ENCODE data around the gene SYNDIG1. TPM values are rescaled to one million over a fixed set of nuclear protein-coding genes. Genes with fewer than 3 reads are reported as not detected.

The SYNDIG1 gene
- total and polyA plus RNA-seq, 9 of the 15 experiments (the other 6 are each of a cell fraction or from before 2014, with no cell fraction given): not detected

DNA sequence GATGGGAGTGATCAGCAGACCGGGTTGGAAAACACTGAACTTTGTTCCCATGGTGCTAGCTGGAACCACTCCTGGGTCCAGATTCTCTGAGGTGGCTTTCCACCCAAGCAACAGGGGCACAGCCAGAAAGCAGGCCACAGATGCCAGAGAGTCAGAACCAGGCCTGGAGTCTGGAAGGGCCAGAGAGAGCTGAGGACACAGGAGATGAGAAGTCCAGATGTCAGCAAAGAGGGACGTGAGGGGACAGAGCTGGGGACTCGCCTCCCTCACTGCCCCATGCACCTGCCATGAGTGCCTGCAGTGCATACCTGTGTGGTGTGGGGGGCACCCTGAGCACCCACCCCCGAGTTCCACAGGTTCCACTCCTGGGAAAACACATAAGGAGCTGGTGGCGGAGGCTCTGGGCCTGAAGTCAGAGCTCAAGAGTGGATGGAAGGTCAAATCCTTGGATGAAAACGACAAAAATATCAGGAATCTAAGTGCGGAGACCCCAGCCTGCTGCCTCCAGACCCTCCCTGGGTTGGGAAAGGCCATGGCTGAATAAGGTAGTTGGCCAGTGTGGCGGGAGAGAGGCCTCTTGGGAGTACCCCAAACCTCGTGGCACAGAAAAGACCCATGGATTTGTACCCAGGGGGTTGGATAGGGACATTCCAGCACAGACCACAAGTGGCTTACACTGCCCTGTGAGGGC is 224.2 kb downstream of the SYNDIG1 start:
- no peak overlapping the region for H3K27ac ChIP-seq (ENCODE audit: extremely low read depth, low read depth, low read length)
- DNase-seq (ENCODE audit: extremely low read depth in 1 of 4, low spot score in 3 of 4) (no peak), ATAC-seq (no peak), FAIRE-seq (no peak)
- no peaks in the 10 kb centered on the region for H3K36me3 ChIP-seq (ENCODE audit: control insufficient read depth, insufficient read depth, low read length)
- no peaks in the 10 kb centered on the region for H3K4me1 ChIP-seq (replicated peaks in 1 of 2; ENCODE audit: control insufficient read depth in 2 of 2, insufficient read depth in 2 of 2, low read length in 2 of 2)
- no peaks in the 10 kb centered on the region; a peak in 1 of 5 replicates for H3K27me3 ChIP-seq (ENCODE audit: control insufficient read depth in 2 of 2, insufficient read depth in 2 of 2, low read length in 2 of 2)
- H3K9me3 ChIP-seq (replicated peaks; ENCODE audit: control insufficient read depth, insufficient read depth, low read depth, low read length): no peaks in the 10 kb centered on the region
- H3K9ac ChIP-seq (ENCODE audit: insufficient read depth in 1 of 2, low read depth in 2 of 2, low read length in 2 of 2): no peak overlapping the region
- no peaks in the 10 kb centered on the region for H3K9me1 ChIP-seq (ENCODE audit: control insufficient read depth, insufficient read depth, low read length)
- ChIA-PET POLR2A (interaction anchor here (0.7 to 1.2 kb wide), 2 partner anchors 14 to 35 kb away, joined by 3 to 4 read pairs; no protein-coding TSS in a partner anchor), CTCF (ENCODE audit: low intra/inter-chr PET ratio) (no interaction called here)
- WGBS (ENCODE audit: insufficient coverage, low coverage, missing lambda C conversion rate): 3% methylated on average over 8 of the region's 9 CpGs
- no peaks in the 10 kb centered on the region for H4K20me1 ChIP-seq (replicated peaks; ENCODE audit: control insufficient read depth, insufficient read depth, low read length)
- intact Hi-C loops (cut with micrococcal nuclease): no loop called here
- in situ Hi-C loops (cut with MboI): no loop called here
- no peak overlapping the region for H2AFZ ChIP-seq (ENCODE audit: low read depth, low read length)
- TF ChIP-seq, protein P1, sequence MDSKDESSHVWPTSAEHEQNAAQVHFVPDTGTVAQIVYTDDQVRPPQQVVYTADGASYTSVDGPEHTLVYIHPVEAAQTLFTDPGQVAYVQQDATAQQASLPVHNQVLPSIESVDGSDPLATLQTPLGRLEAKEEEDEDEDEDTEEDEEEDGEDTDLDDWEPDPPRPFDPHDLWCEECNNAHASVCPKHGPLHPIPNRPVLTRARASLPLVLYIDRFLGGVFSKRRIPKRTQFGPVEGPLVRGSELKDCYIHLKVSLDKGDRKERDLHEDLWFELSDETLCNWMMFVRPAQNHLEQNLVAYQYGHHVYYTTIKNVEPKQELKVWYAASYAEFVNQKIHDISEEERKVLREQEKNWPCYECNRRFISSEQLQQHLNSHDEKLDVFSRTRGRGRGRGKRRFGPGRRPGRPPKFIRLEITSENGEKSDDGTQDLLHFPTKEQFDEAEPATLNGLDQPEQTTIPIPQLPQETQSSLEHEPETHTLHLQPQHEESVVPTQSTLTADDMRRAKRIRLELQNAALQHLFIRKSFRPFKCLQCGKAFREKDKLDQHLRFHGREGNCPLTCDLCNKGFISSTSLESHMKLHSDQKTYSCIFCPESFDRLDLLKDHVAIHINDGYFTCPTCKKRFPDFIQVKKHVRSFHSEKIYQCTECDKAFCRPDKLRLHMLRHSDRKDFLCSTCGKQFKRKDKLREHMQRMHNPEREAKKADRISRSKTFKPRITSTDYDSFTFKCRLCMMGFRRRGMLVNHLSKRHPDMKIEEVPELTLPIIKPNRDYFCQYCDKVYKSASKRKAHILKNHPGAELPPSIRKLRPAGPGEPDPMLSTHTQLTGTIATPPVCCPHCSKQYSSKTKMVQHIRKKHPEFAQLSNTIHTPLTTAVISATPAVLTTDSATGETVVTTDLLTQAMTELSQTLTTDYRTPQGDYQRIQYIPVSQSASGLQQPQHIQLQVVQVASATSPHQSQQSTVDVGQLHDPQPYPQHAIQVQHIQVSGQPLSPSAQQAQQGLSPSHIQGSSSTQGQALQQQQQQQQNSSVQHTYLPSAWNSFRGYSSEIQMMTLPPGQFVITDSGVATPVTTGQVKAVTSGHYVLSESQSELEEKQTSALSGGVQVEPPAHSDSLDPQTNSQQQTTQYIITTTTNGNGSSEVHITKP (IDR thresholded peaks at IDR 0.05; ENCODE audit: partially characterized antibody): no peak
- TF ChIP-seq MTA3 (IDR thresholded peaks at IDR 0.05; ENCODE audit: borderline replicate concordance) (no peak), ZNF589 (CRISPR knock-in tag; IDR thresholded peaks at IDR 0.05; ENCODE audit: low read depth) (no peak), ZNF436 (CRISPR knock-in tag; IDR thresholded peaks at IDR 0.05) (no peak), ZNF197 (CRISPR knock-in tag; IDR thresholded peaks at IDR 0.05; ENCODE audit: low read depth) (no peak), CAMTA2 (CRISPR knock-in tag; conservative IDR thresholded peaks at IDR 0.05) (no peak)
- TF ChIP-seq, protein P2, sequence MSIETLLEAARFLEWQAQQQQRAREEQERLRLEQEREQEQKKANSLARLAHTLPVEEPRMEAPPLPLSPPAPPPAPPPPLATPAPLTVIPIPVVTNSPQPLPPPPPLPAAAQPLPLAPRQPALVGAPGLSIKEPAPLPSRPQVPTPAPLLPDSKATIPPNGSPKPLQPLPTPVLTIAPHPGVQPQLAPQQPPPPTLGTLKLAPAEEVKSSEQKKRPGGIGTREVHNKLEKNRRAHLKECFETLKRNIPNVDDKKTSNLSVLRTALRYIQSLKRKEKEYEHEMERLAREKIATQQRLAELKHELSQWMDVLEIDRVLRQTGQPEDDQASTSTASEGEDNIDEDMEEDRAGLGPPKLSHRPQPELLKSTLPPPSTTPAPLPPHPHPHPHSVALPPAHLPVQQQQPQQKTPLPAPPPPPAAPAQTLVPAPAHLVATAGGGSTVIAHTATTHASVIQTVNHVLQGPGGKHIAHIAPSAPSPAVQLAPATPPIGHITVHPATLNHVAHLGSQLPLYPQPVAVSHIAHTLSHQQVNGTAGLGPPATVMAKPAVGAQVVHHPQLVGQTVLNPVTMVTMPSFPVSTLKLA (conservative IDR thresholded peaks at IDR 0.05): no peak
- BruUV-seq (replicated peaks): no TSS peak
- no peak overlapping the region for H3K4me2 ChIP-seq (ENCODE audit: insufficient read depth, low read length)
- no peaks in the 10 kb centered on the region for H3K79me2 ChIP-seq (ENCODE audit: control insufficient read depth, insufficient read depth, low read length)
- H3K4me3 ChIP-seq: no peak overlapping the region
